HL-60 (cell line): ENCODE data around the gene TTC28.

Experiments
- DNase-seq, 2 experiments: peaks; one replicate each; pipeline ENCODE4 v3.0.0-alpha.2; 2010 to 2020; ENCODE audit warnings: low read depth in 1 of 2, low spot score in 1 of 2
- H3K27ac ChIP-seq: fragments of 250-450 bp; sonication (Bioruptor Pico); replicated peaks from 2 replicates; pipeline ENCODE4 v1.5.1; 2020; ENCODE audit warnings: mild to moderate bottlenecking, moderate library complexity
- H3K27me3 ChIP-seq: fragments of 250-450 bp; sonication (Bioruptor Pico); 2 replicates; pipeline ENCODE4 v1.5.1; 2021; ENCODE audit warnings: mild to moderate bottlenecking, moderate library complexity; ENCODE audit not compliant: insufficient read depth, poor library complexity, severe bottlenecking
- H3K4me3 ChIP-seq: replicated peaks from 2 replicates; pipeline ENCODE4 v1.5.1; 2011; ENCODE audit warnings: mild to moderate bottlenecking, control low read depth, low read length; ENCODE audit not compliant: insufficient read depth
- CTCF ChIP-seq: IDR thresholded peaks from one replicate; pipeline ENCODE4 v1.5.1; 2011; ENCODE audit warnings: low read length, control low read depth, inconsistent platforms; ENCODE audit not compliant: insufficient read depth
- GABPA ChIP-seq: IDR thresholded peaks from 2 replicates; pipeline ENCODE4 v1.6.1; 2012; ENCODE audit warnings: low read depth
- POLR2AphosphoS5 ChIP-seq: IDR thresholded peaks from 2 replicates; pipeline ENCODE4 v1.6.1; 2012; ENCODE audit warnings: low read depth
- REST ChIP-seq: IDR thresholded peaks from 2 replicates; pipeline ENCODE4 v1.6.1; 2012; ENCODE audit warnings: low read depth; ENCODE audit not compliant: insufficient replicate concordance
- SPI1 ChIP-seq: IDR thresholded peaks from 2 replicates; pipeline ENCODE4 v1.6.1; 2012; ENCODE audit warnings: low read depth, mild to moderate bottlenecking, borderline replicate concordance

Gene TTC28

GRCh38 chr22:28111501-28112189 lies 568.0 kb downstream of the TTC28 start:
- Histone ChIP-seq H3K4me3 (no peak overlapping the region), H3K27ac (no peak overlapping the region), H3K27me3 (no peaks in the 10 kb centered on the region)
- DNase-seq: no peak
- no peak for TF ChIP-seq REST
- no peak for TF ChIP-seq POLR2AphosphoS5
- no peak for TF ChIP-seq GABPA
- TF ChIP-seq SPI1: no peak
- no peak for TF ChIP-seq CTCF

- Histone ChIP-seq H3K27me3 (no peaks in the 10 kb centered on the region), H3K4me3 (no peak overlapping the region), H3K27ac (no peak overlapping the region)
- no peak for DNase-seq
- TF ChIP-seq GABPA: no peak
- no peak for TF ChIP-seq POLR2AphosphoS5
- no peak for TF ChIP-seq REST
- no peak for TF ChIP-seq SPI1
- TF ChIP-seq CTCF: no peak
These were observed 570.8 kb downstream of the TTC28 start for GRCh38 chr22:28108851-28109250.

- Histone ChIP-seq H3K27me3 (no peaks in the 10 kb centered on the region), H3K27ac (no peak overlapping the region), H3K4me3 (no peak overlapping the region)
- TF ChIP-seq CTCF (no peak), REST (no peak), SPI1 (no peak), POLR2AphosphoS5 (no peak), GABPA (no peak)
- no peak for DNase-seq
These were observed 573.0 kb downstream of the TTC28 start for GRCh38 chr22:28106617-28107016.
